ENCODE results near the gene HSPA12A. TPM values are rescaled to one million over a fixed set of nuclear protein-coding genes. Genes with fewer than 3 reads are reported as not detected.

HSPA12A gene
- total RNA-seq, 1 experiment from 2014 or later, result 1.4 TPM

DNA sequence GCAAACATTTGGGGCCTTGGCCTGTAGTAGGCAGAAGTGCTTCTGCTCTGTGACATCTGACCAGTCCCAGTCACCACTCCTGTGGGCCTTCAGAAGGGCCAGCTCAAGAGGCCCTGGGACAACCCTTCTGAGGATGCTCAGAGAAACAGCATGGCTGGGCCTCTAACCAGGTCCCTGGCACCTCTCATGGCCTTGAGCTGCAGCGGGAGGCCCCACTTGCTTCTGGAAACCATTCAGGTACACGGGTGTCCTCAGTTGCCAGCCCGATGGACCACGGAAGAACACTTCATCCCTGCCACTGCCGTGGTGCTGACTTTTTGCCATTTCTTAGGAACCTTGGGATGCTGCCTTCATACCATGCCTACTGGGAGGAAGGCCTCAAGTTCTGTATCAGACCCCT is 57.6 kb downstream of the HSPA12A start:
- ChIA-PET CTCF (interaction anchor here (1.6 kb wide), 1 partner anchor 104 kb away, joined by 5 read pairs; no protein-coding TSS in a partner anchor), POLR2A (ENCODE audit: low non-redundant PET) (no interaction called here)
- no peak overlapping the region for H3K27ac ChIP-seq (ENCODE audit: low read depth, low read length, poor library complexity, severe bottlenecking)
- BruUV-seq (replicated peaks), result no TSS peak
- H3K4me1 ChIP-seq (ENCODE audit: insufficient read depth, low read length, poor library complexity, severe bottlenecking), result no peaks in the 10 kb centered on the region
- no peaks in the 10 kb centered on the region for H3K9me3 ChIP-seq (ENCODE audit: low read depth, low read length, poor library complexity, severe bottlenecking)
- TF ChIP-seq EZH2 (IDR thresholded peaks at IDR 0.05; ENCODE audit: borderline replicate concordance, low read depth, low read length, poor library complexity, severe bottlenecking), result no peak
- TF ChIP-seq, protein P1, sequence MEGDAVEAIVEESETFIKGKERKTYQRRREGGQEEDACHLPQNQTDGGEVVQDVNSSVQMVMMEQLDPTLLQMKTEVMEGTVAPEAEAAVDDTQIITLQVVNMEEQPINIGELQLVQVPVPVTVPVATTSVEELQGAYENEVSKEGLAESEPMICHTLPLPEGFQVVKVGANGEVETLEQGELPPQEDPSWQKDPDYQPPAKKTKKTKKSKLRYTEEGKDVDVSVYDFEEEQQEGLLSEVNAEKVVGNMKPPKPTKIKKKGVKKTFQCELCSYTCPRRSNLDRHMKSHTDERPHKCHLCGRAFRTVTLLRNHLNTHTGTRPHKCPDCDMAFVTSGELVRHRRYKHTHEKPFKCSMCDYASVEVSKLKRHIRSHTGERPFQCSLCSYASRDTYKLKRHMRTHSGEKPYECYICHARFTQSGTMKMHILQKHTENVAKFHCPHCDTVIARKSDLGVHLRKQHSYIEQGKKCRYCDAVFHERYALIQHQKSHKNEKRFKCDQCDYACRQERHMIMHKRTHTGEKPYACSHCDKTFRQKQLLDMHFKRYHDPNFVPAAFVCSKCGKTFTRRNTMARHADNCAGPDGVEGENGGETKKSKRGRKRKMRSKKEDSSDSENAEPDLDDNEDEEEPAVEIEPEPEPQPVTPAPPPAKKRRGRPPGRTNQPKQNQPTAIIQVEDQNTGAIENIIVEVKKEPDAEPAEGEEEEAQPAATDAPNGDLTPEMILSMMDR (conservative IDR thresholded peaks at IDR 0.05; ENCODE audit: low read depth, low read length), result no peak
- no peak overlapping the region for H3K4me3 ChIP-seq (ENCODE audit: low read depth, low read length, poor library complexity, severe bottlenecking)
- no peaks in the 10 kb centered on the region for H3K36me3 ChIP-seq (ENCODE audit: insufficient read depth, low read length, poor library complexity, severe bottlenecking)
- intact Hi-C loops (cut with micrococcal nuclease; ENCODE audit: unreplicated experiment), result no loop called here
- no peaks in the 10 kb centered on the region for H3K27me3 ChIP-seq (replicated peaks; ENCODE audit: insufficient read depth, low read depth, low read length, poor library complexity)
- DNase-seq (ENCODE audit: low spot score), result no peak

DNA sequence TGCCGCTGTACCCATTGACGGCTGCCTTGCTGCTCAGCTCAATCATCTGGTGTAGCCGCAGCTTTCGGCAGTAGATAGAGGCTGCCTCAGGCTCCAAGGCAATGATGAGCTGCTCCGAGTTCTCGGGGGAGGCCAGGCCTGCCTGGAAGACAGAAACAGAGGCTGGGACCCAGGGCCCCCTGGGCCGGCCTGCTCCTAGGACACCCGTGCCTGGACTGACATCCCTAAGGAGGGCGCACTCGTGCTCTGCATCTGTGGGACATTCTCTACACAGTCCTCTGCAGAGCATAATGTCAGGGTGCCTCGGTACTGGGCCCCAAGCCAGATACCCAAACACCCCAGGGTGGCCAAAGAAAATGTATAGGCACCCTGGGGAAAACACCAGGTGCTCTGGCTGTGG is 58.5 kb downstream of the HSPA12A start:
- Histone ChIP-seq H3K4me3 (ENCODE audit: low read depth, low read length, poor library complexity, severe bottlenecking) (no peak overlapping the region), H3K36me3 (ENCODE audit: insufficient read depth, low read length, poor library complexity, severe bottlenecking) (no peaks in the 10 kb centered on the region), H3K4me1 (ENCODE audit: insufficient read depth, low read length, poor library complexity, severe bottlenecking) (no peaks in the 10 kb centered on the region), H3K27me3 (replicated peaks; ENCODE audit: insufficient read depth, low read depth, low read length, poor library complexity) (no peaks in the 10 kb centered on the region), H3K27ac (ENCODE audit: low read depth, low read length, poor library complexity, severe bottlenecking) (no peak overlapping the region), H3K9me3 (ENCODE audit: low read depth, low read length, poor library complexity, severe bottlenecking) (no peaks in the 10 kb centered on the region)
- intact Hi-C loops (cut with micrococcal nuclease; ENCODE audit: unreplicated experiment), result no loop called here
- DNase-seq (ENCODE audit: low spot score), result no peak
- ChIA-PET CTCF (interaction anchor here (1.6 to 3.5 kb wide), 2 partner anchors 104 to 491 kb away, joined by 5 to 16 read pairs; no protein-coding TSS in a partner anchor), POLR2A (ENCODE audit: low non-redundant PET) (no interaction called here)
- TF ChIP-seq EZH2 (IDR thresholded peaks at IDR 0.05; ENCODE audit: borderline replicate concordance, low read depth, low read length, poor library complexity, severe bottlenecking), result no peak
- TF ChIP-seq, protein P1 (conservative IDR thresholded peaks at IDR 0.05; ENCODE audit: low read depth, low read length), result no peak
- BruUV-seq (replicated peaks), result no TSS peak

DNA sequence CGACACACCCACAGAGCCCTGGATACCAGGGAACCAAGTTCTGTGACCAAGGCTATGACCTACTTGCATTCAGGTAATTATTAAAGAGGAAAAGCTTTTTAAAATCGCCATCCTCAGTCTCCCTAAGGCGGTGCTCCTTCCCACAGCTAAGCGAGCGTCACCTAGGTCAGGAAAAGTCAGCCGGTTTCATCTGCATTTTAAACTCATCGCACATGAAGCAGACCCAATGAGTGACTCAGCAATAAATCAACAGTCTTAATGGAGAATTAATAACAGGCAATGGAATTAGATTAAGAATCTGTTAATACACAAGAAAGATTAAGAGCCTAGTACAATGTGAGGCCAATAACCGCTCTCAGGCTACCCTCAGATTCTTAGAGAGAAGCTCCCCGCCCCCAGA is 59.2 kb downstream of the HSPA12A start:
- Histone ChIP-seq H3K4me1 (ENCODE audit: insufficient read depth, low read length, poor library complexity, severe bottlenecking) (no peaks in the 10 kb centered on the region), H3K9me3 (ENCODE audit: low read depth, low read length, poor library complexity, severe bottlenecking) (no peaks in the 10 kb centered on the region), H3K36me3 (ENCODE audit: insufficient read depth, low read length, poor library complexity, severe bottlenecking) (no peaks in the 10 kb centered on the region), H3K4me3 (ENCODE audit: low read depth, low read length, poor library complexity, severe bottlenecking) (no peak overlapping the region), H3K27ac (ENCODE audit: low read depth, low read length, poor library complexity, severe bottlenecking) (no peak overlapping the region), H3K27me3 (replicated peaks; ENCODE audit: insufficient read depth, low read depth, low read length, poor library complexity) (no peaks in the 10 kb centered on the region)
- no peak for DNase-seq (ENCODE audit: low spot score)
- BruUV-seq (replicated peaks), result no TSS peak
- ChIA-PET POLR2A (ENCODE audit: low non-redundant PET) (no interaction called here), CTCF (interaction anchor here (1.6 to 3.5 kb wide), 3 partner anchors 105 to 491 kb away, joined by 5 to 16 read pairs (median 13); no protein-coding TSS in a partner anchor)
- intact Hi-C loops (cut with micrococcal nuclease; ENCODE audit: unreplicated experiment), result no loop called here
- TF ChIP-seq, protein P1 (conservative IDR thresholded peaks at IDR 0.05; ENCODE audit: low read depth, low read length), result no peak
- TF ChIP-seq EZH2 (IDR thresholded peaks at IDR 0.05; ENCODE audit: borderline replicate concordance, low read depth, low read length, poor library complexity, severe bottlenecking), result no peak

Data from A673 (cell line).